Measurements from ENCODE around the gene CLECL1. TPM values are rescaled to one million over a fixed set of nuclear protein-coding genes. Genes with fewer than 3 reads are reported as not detected.

CLECL1 gene
- total and polyA plus RNA-seq, 2 of the 8 experiments (the other 6 are each of a cell fraction or from before 2014, with no cell fraction given): not detected

- TF ChIP-seq, protein P1, sequence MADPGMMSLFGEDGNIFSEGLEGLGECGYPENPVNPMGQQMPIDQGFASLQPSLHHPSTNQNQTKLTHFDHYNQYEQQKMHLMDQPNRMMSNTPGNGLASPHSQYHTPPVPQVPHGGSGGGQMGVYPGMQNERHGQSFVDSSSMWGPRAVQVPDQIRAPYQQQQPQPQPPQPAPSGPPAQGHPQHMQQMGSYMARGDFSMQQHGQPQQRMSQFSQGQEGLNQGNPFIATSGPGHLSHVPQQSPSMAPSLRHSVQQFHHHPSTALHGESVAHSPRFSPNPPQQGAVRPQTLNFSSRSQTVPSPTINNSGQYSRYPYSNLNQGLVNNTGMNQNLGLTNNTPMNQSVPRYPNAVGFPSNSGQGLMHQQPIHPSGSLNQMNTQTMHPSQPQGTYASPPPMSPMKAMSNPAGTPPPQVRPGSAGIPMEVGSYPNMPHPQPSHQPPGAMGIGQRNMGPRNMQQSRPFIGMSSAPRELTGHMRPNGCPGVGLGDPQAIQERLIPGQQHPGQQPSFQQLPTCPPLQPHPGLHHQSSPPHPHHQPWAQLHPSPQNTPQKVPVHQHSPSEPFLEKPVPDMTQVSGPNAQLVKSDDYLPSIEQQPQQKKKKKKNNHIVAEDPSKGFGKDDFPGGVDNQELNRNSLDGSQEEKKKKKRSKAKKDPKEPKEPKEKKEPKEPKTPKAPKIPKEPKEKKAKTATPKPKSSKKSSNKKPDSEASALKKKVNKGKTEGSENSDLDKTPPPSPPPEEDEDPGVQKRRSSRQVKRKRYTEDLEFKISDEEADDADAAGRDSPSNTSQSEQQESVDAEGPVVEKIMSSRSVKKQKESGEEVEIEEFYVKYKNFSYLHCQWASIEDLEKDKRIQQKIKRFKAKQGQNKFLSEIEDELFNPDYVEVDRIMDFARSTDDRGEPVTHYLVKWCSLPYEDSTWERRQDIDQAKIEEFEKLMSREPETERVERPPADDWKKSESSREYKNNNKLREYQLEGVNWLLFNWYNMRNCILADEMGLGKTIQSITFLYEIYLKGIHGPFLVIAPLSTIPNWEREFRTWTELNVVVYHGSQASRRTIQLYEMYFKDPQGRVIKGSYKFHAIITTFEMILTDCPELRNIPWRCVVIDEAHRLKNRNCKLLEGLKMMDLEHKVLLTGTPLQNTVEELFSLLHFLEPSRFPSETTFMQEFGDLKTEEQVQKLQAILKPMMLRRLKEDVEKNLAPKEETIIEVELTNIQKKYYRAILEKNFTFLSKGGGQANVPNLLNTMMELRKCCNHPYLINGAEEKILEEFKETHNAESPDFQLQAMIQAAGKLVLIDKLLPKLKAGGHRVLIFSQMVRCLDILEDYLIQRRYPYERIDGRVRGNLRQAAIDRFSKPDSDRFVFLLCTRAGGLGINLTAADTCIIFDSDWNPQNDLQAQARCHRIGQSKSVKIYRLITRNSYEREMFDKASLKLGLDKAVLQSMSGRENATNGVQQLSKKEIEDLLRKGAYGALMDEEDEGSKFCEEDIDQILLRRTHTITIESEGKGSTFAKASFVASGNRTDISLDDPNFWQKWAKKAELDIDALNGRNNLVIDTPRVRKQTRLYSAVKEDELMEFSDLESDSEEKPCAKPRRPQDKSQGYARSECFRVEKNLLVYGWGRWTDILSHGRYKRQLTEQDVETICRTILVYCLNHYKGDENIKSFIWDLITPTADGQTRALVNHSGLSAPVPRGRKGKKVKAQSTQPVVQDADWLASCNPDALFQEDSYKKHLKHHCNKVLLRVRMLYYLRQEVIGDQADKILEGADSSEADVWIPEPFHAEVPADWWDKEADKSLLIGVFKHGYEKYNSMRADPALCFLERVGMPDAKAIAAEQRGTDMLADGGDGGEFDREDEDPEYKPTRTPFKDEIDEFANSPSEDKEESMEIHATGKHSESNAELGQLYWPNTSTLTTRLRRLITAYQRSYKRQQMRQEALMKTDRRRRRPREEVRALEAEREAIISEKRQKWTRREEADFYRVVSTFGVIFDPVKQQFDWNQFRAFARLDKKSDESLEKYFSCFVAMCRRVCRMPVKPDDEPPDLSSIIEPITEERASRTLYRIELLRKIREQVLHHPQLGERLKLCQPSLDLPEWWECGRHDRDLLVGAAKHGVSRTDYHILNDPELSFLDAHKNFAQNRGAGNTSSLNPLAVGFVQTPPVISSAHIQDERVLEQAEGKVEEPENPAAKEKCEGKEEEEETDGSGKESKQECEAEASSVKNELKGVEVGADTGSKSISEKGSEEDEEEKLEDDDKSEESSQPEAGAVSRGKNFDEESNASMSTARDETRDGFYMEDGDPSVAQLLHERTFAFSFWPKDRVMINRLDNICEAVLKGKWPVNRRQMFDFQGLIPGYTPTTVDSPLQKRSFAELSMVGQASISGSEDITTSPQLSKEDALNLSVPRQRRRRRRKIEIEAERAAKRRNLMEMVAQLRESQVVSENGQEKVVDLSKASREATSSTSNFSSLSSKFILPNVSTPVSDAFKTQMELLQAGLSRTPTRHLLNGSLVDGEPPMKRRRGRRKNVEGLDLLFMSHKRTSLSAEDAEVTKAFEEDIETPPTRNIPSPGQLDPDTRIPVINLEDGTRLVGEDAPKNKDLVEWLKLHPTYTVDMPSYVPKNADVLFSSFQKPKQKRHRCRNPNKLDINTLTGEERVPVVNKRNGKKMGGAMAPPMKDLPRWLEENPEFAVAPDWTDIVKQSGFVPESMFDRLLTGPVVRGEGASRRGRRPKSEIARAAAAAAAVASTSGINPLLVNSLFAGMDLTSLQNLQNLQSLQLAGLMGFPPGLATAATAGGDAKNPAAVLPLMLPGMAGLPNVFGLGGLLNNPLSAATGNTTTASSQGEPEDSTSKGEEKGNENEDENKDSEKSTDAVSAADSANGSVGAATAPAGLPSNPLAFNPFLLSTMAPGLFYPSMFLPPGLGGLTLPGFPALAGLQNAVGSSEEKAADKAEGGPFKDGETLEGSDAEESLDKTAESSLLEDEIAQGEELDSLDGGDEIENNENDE (IDR thresholded peaks at IDR 0.05; ENCODE audit: insufficient replicate concordance, low read length): no peak
- no peak for TF ChIP-seq TCF12 (IDR thresholded peaks at IDR 0.05; ENCODE audit: low read depth, low read length)
These were observed 16.7 kb upstream of the CLECL1 start (continued) for GRCh38 chr12:9749640-9750039.
